Measurements from ENCODE around the gene IDH3A.

IDH3A gene

DNA sequence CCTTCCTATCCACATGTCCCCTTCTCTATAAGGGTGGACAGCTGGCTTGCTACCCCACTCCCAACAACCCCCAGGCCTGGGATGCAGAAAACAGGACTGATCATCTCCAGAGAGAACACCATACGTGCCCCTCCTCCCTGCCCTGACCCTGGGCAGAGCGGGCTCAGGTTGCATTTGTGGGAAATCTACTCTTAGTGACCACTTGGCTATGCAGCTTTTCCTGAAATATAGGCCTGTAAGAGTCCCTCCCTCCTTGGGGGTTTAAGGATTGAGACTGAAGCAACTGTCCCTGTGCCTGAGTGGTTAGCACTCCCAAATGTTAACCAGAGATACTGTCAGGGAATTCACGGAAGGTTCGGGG is 45.1 kb upstream of the IDH3A start:
- TF ChIP-seq CTCF (IDR thresholded peaks at IDR 0.05) (no peak), ZFX (IDR thresholded peaks at IDR 0.05; ENCODE audit: borderline replicate concordance) (no peak)
- no peak overlapping the region for H3K27ac ChIP-seq

- no peak overlapping the region for H3K27ac ChIP-seq
- TF ChIP-seq CTCF (IDR thresholded peaks at IDR 0.05) (no peak), ZFX (IDR thresholded peaks at IDR 0.05; ENCODE audit: borderline replicate concordance) (no peak)
These were observed 44.3 kb upstream of the IDH3A start for GRCh38 chr15:78104566-78105475.

DNA sequence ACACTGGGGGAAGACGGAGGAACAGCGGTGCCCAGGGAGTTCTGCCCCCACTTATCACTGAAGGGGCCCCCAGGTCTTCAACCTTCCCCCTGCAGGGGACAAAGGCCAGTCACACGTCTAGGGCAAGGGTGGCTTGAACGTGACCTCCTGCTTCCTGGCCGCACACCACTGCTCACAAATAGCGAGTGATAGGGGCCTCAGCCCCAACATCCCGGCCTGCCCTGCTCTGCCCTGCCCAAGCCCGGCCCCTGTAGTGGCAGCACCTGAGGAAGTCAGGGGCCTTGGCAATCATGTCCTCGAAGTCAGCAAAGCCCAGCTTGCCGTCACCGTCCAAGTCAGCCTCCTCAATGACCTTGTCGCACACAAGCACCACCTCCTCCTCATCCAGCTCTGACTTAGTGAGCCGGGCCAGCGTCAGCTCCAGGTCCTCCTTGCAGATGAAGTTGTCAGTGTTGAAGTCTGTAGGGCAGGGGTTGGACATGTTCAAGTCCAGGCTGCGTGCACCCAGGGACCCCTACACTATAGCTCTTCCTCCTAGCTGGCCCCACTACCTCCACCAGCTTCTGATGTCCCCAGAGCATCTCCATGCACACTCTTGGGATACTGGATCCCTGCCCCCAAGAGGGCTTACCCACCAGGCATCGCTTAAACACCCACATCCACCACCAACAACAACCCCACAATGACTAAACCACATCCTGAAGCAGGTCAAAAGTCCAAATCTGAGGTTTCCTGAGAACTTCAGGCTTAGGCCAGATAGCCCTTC is 43.5 kb upstream of the IDH3A start:
- no peak for TF ChIP-seq CTCF (IDR thresholded peaks at IDR 0.05)
- no peak for TF ChIP-seq ZFX (IDR thresholded peaks at IDR 0.05; ENCODE audit: borderline replicate concordance)
- no peak overlapping the region for H3K27ac ChIP-seq

GRCh38 chr15:78107471-78107870 is 41.7 kb upstream of the IDH3A start:
- H3K27ac ChIP-seq, result no peak overlapping the region
- TF ChIP-seq CTCF (IDR thresholded peaks at IDR 0.05) (no peak), ZFX (IDR thresholded peaks at IDR 0.05; ENCODE audit: borderline replicate concordance) (no peak)

- peak; percentile 92 for TF ChIP-seq CTCF (IDR thresholded peaks at IDR 0.05)
- TF ChIP-seq ZFX (IDR thresholded peaks at IDR 0.05; ENCODE audit: borderline replicate concordance), result no peak
- H3K27ac ChIP-seq, result no peak overlapping the region
These were observed 40.7 kb upstream of the IDH3A start for GRCh38 chr15:78108300-78109084.

DNA sequence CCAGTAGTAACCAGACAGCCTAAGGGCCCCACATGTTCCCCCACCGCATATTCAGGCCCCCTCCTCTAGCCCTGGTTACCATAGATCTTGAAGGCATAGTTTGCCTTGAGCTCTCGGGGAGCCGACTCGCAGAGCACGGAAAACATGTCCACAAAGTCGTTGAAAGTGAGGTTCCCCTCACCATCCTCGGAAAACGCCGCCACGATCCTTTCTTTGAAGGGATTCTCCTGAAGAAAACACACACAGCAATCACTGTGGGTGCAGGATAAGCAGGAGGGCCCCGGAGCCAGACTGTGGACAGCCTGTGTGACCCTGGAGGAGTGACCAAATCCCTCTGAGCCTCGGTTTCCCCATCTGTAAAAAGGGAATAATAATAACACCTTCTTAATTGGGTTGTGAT is 40.0 kb upstream of the IDH3A start:
- H3K27ac ChIP-seq, result no peak overlapping the region
- TF ChIP-seq ZFX (IDR thresholded peaks at IDR 0.05; ENCODE audit: borderline replicate concordance) (no peak), CTCF (IDR thresholded peaks at IDR 0.05) (no peak)
